ENCODE results near the gene TMPRSS11B.
"Not testable (repeated sequence)": the region's sequence is repeated elsewhere in the genome, so short reads cannot be mapped to it uniquely, and the experiment has no call there.

Gene TMPRSS11B

DNA sequence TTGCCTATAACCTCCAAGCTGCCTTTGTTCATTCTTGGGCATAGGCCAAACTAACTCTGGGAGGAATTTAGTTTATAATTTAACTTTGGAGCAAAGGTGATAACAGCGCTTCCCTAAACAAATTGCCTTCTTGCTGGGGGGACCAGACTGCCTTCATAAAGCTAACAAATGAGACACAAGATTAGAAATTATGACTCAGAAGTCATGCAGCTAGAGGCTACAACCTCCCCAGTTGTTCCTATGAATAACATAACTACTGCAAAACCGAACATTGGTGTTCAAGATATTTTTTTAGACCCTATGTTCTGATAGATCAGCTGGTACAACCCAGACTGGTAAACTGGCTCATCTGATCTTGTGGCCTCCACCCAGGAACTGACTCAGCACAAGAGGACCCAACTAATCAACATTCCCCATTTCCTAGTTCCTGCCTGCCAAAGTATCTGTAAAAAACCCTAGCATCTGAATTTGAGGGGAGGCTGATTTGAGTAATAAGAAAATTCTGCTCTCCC lies 22.0 kb upstream of the TMPRSS11B start:
- H3K27ac Mint-ChIP-seq (ENCODE audit: low read depth): no peak overlapping the region
- no peaks in the 10 kb centered on the region for H3K9me3 Mint-ChIP-seq
- ATAC-seq (replicated peaks; ENCODE audit: extremely low read depth, poor library complexity, severe bottlenecking): no peak
- no peak for DNase-seq (ENCODE audit: low spot score in 2 of 2)
- H3K4me3 Mint-ChIP-seq: no peak overlapping the region
- peaks cover 9% of the 10 kb centered on the region for H3K27me3 Mint-ChIP-seq
- H3K36me3 Mint-ChIP-seq (ENCODE audit: insufficient read depth): no peaks in the 10 kb centered on the region
- H3K4me1 Mint-ChIP-seq: peaks cover 8% of the 10 kb centered on the region

GRCh38 chr4:68264875-68265565 lies 19.5 kb upstream of the TMPRSS11B start:
- ATAC-seq (replicated peaks; ENCODE audit: extremely low read depth, poor library complexity, severe bottlenecking) (no peak), DNase-seq (ENCODE audit: low spot score in 2 of 2) (no peak)
- Mint-ChIP-seq H3K27me3 (peaks cover 9% of the 10 kb centered on the region), H3K36me3 (ENCODE audit: insufficient read depth) (no peaks in the 10 kb centered on the region), H3K4me3 (no peak overlapping the region), H3K4me1 (peaks cover 8% of the 10 kb centered on the region), H3K9me3 (no peaks in the 10 kb centered on the region), H3K27ac (ENCODE audit: low read depth) (no peak overlapping the region)

- Mint-ChIP-seq H3K27me3 (peaks cover 9% of the 10 kb centered on the region), H3K4me1 (no peaks in the 10 kb centered on the region), H3K9me3 (no peaks in the 10 kb centered on the region), H3K27ac (ENCODE audit: low read depth) (no peak overlapping the region), H3K4me3 (no peak overlapping the region), H3K36me3 (ENCODE audit: insufficient read depth) (no peaks in the 10 kb centered on the region)
- ATAC-seq (replicated peaks; ENCODE audit: extremely low read depth, poor library complexity, severe bottlenecking) (no peak), DNase-seq (ENCODE audit: low spot score in 2 of 2) (no peak)
Measured at GRCh38 chr4:68259191-68259590, 13.7 kb upstream of the TMPRSS11B start.

- no peaks in the 10 kb centered on the region for H3K9me3 Mint-ChIP-seq
Measured at GRCh38 chr4:68257719-68258118, 12.2 kb upstream of the TMPRSS11B start.

DNA sequence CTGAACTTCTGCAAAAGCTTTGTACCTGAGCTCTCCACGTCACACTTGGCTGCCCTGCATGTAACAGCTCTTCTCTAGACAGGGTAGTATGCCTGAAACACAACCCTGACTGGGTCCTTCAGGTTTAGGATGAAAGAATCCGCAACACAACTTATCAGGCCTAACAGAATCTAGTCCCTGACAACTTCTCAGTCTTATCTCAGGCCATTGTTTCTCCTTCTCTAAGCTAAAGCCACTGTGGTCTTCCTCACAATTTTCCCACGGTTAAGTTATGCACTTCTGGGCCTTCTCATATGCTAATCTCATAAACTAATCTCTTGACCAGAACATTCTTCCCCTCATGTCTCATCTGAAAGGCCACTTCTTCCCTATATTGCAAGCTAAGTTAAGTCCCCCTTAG lies 10.8 kb upstream of the TMPRSS11B start:
- H3K36me3 Mint-ChIP-seq (ENCODE audit: insufficient read depth): no peaks in the 10 kb centered on the region
- no peaks in the 10 kb centered on the region for H3K9me3 Mint-ChIP-seq
- peaks cover 25% of the 10 kb centered on the region for H3K27me3 Mint-ChIP-seq
- no peaks in the 10 kb centered on the region for H3K4me1 Mint-ChIP-seq
- no peak for DNase-seq (ENCODE audit: low spot score in 2 of 2)
- ATAC-seq (replicated peaks; ENCODE audit: extremely low read depth, poor library complexity, severe bottlenecking): no peak
- no peak overlapping the region for H3K4me3 Mint-ChIP-seq
- H3K27ac Mint-ChIP-seq (ENCODE audit: low read depth): no peak overlapping the region

More at GRCh38 chr4:68257719-68258118, 12.2 kb upstream of the TMPRSS11B start:
- no peak overlapping the region for H3K27ac Mint-ChIP-seq (ENCODE audit: low read depth)
- no peak overlapping the region for H3K4me3 Mint-ChIP-seq
- no peak for ATAC-seq (replicated peaks; ENCODE audit: extremely low read depth, poor library complexity, severe bottlenecking)
- H3K4me1 Mint-ChIP-seq: no peaks in the 10 kb centered on the region
- no peak for DNase-seq (ENCODE audit: low spot score in 2 of 2)
- H3K27me3 Mint-ChIP-seq: peaks cover 24% of the 10 kb centered on the region
- H3K36me3 Mint-ChIP-seq (ENCODE audit: insufficient read depth): no peaks in the 10 kb centered on the region

DNA sequence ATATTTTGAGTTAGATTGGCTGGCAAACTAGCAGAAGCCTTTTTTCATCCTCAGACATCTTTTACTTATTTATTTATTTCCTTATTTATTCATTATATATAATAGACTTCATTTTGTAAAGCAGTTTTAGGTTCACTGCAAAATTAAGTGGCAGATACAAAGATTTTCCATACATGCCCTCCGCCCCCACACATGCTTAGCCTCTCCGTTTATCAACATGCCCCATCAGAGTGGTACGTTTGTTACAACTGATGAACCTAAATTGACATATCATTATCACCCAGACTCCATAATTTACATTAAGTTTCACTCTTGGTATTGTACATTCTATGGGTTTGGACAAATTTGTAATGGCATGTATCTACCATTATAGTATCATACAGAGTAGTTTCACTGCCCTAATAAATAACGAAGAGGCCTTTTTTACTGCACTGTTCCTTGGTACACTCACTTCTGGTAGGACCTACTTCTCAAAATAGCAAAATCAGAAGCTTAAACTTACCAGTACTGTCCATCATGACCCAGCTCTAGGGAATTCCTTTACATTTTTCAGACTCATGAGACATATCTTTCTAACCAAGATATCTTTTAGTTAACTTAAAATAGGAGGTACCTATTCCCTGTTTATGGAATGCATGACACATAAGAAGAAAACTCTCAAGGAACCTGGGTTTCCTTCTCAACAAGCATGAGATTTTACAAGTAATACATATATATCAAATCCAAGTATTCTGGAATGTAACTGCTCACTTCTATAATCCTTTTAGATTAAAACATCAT lies 4.8 kb upstream of the TMPRSS11B start:
- Mint-ChIP-seq H3K27me3 (peaks cover 34% of the 10 kb centered on the region), H3K27ac (ENCODE audit: low read depth) (no peak overlapping the region), H3K4me1 (no peaks in the 10 kb centered on the region), H3K36me3 (ENCODE audit: insufficient read depth) (no peaks in the 10 kb centered on the region), H3K4me3 (no peak overlapping the region), H3K9me3 (no peaks in the 10 kb centered on the region)
- no peak for DNase-seq (ENCODE audit: low spot score in 2 of 2)
- ATAC-seq (replicated peaks; ENCODE audit: extremely low read depth, poor library complexity, severe bottlenecking): no peak

DNA sequence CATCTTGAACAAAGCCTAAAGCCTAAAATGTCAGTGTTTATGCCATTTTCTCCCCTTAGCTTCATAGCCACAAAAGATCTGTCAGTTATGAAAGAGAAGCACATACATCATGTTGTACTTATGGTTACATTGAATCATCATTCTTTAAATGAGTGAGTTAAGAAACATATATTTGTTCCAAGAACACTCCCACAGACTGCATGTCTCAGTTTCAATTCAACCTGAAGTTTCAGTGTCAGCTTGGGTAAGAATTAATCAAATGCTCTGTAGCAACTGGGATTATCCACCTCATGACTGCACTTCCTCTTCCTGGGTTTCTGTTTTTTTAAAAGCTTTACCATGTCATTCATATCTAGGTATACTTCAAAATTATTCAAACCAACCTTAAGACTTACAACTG lies 3.9 kb upstream of the TMPRSS11B start:
- H3K4me1 Mint-ChIP-seq: no peaks in the 10 kb centered on the region
- no peaks in the 10 kb centered on the region for H3K9me3 Mint-ChIP-seq
- ATAC-seq (replicated peaks; ENCODE audit: extremely low read depth, poor library complexity, severe bottlenecking) (no peak), DNase-seq (ENCODE audit: low spot score in 2 of 2) (no peak)
- H3K36me3 Mint-ChIP-seq (ENCODE audit: insufficient read depth): no peaks in the 10 kb centered on the region
- peaks cover 34% of the 10 kb centered on the region for H3K27me3 Mint-ChIP-seq
- no peak overlapping the region for H3K27ac Mint-ChIP-seq (ENCODE audit: low read depth)
- H3K4me3 Mint-ChIP-seq: no peak overlapping the region

DNA sequence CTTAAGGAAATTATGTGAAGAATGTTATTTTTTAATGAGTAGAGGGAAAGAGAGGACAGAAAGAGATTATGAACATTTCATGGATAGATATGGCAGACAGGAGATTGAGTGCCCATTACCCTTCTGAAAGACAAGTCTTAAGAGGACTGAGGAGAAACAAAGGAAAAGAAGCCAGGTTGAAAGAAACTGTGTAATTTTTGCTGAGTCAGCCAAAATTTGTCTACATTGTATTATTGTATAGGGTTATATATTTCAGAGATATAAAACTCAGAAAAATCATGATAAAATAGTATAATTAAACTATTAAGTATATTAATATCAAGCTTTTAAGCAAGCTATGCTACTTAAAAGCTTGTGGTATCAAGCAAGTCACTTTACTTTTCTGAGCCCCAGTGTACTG lies 4.9 kb downstream of the TMPRSS11B start:
- no peaks in the 10 kb centered on the region for H3K9me3 Mint-ChIP-seq
- H3K4me1 Mint-ChIP-seq: no peaks in the 10 kb centered on the region
- no peak for DNase-seq (ENCODE audit: low spot score in 2 of 2)
- H3K27ac Mint-ChIP-seq (ENCODE audit: low read depth): no peak overlapping the region
- H3K36me3 Mint-ChIP-seq (ENCODE audit: insufficient read depth): no peaks in the 10 kb centered on the region
- ATAC-seq (replicated peaks; ENCODE audit: extremely low read depth, poor library complexity, severe bottlenecking): no peak
- H3K27me3 Mint-ChIP-seq: peaks cover 31% of the 10 kb centered on the region
- H3K4me3 Mint-ChIP-seq: no peak overlapping the region

GRCh38 chr4:68228568-68228967 lies 16.9 kb downstream of the TMPRSS11B start:
- H3K36me3 Mint-ChIP-seq (ENCODE audit: insufficient read depth): no peaks in the 10 kb centered on the region
- ATAC-seq (replicated peaks; ENCODE audit: extremely low read depth, poor library complexity, severe bottlenecking) (no peak), DNase-seq (ENCODE audit: low spot score in 2 of 2) (no peak)
- H3K27ac Mint-ChIP-seq (ENCODE audit: low read depth): no peak overlapping the region
- H3K27me3 Mint-ChIP-seq: no peaks in the 10 kb centered on the region
- H3K4me1 Mint-ChIP-seq: no peaks in the 10 kb centered on the region
- no peak overlapping the region for H3K4me3 Mint-ChIP-seq
- H3K9me3 Mint-ChIP-seq: no peaks in the 10 kb centered on the region

GRCh38 chr4:68218044-68218443 lies 27.4 kb downstream of the TMPRSS11B start:
- DNase-seq (ENCODE audit: low spot score in 2 of 2): no peak
- H3K9me3 Mint-ChIP-seq: peaks cover under 1% of the 10 kb centered on the region
- no peaks in the 10 kb centered on the region for H3K4me1 Mint-ChIP-seq
- H3K4me3 Mint-ChIP-seq: no peak overlapping the region
- ATAC-seq (replicated peaks; ENCODE audit: extremely low read depth, poor library complexity, severe bottlenecking): no peak
- H3K36me3 Mint-ChIP-seq (ENCODE audit: insufficient read depth): no peaks in the 10 kb centered on the region
- H3K27ac Mint-ChIP-seq (ENCODE audit: low read depth): no peak overlapping the region
- H3K27me3 Mint-ChIP-seq: peaks cover 15% of the 10 kb centered on the region

- Mint-ChIP-seq H3K36me3 (ENCODE audit: insufficient read depth) (no peaks in the 10 kb centered on the region), H3K27ac (ENCODE audit: low read depth) (no peak overlapping the region), H3K4me3 (no peak overlapping the region), H3K4me1 (no peaks in the 10 kb centered on the region), H3K27me3 (peaks cover 17% of the 10 kb centered on the region), H3K9me3 (no peaks in the 10 kb centered on the region)
- ATAC-seq (replicated peaks; ENCODE audit: extremely low read depth, poor library complexity, severe bottlenecking) (no peak), DNase-seq (ENCODE audit: low spot score in 2 of 2) (no peak)
Measured at GRCh38 chr4:68216501-68216900, 29.0 kb downstream of the TMPRSS11B start.

DNA sequence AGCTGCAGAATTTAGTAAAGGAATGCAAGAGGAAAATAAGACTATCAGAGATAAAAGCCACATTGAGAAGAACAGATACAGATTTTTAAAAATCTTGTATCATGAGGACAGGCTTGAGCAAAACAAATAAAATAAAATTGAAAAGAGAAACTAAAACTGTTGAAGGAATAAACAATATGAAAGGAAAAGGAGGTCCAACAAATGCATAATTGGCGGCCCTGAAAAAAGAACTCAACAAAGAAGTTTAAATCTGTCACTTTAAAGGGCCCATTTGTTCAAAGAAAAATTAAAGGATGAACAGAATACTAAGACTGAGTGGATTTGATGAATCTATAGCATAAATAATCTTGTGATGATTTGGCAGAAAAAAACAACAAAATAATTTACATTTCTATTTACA lies 36.5 kb downstream of the TMPRSS11B start:
- Mint-ChIP-seq H3K9me3 (peaks cover 12% of the 10 kb centered on the region), H3K27ac (ENCODE audit: low read depth) (no peak overlapping the region), H3K4me1 (no peaks in the 10 kb centered on the region), H3K36me3 (ENCODE audit: insufficient read depth) (no peaks in the 10 kb centered on the region), H3K4me3 (no peak overlapping the region), H3K27me3 (peaks cover 9% of the 10 kb centered on the region)
- no peak for DNase-seq (ENCODE audit: low spot score in 2 of 2)
- ATAC-seq (replicated peaks; ENCODE audit: extremely low read depth, poor library complexity, severe bottlenecking): no peak

DNA sequence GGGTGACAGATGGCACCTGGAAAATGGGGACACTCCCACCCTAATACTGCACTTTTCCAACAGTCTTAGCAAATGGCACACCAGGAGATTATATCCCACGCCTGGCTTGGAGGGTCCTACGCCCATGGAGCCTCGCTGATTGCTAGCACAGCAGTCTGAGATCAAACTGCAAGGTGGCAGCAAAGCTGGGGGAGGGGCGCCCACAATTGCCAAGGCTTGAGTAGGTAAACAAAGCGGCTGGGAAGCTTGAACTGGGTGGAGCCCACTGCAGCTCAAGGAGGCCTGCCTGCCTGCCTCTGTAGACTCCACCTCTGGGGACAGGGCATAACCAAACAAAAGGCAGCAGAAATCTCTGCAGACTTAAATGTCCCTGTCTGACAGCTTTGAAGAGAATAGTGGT lies 51.2 kb downstream of the TMPRSS11B start:
- H3K4me1 Mint-ChIP-seq; H3K27ac Mint-ChIP-seq (ENCODE audit: low read depth): not testable (repeated sequence)

More for the DNA sequence above, 51.2 kb downstream of the TMPRSS11B start:
- not testable (repeated sequence) for H3K9me3 Mint-ChIP-seq; ATAC-seq (replicated peaks; ENCODE audit: extremely low read depth, poor library complexity, severe bottlenecking); H3K27me3 Mint-ChIP-seq; H3K36me3 Mint-ChIP-seq (ENCODE audit: insufficient read depth); H3K4me3 Mint-ChIP-seq; DNase-seq (ENCODE audit: low spot score in 2 of 2)

Measured in central memory CD8-positive, alpha-beta T cell (primary cell).